Esophagus squamous epithelium (tissue), 4 donors: ENCODE results near the gene RBMX.

ENCODE experiments used
- POLR2A ChIP-seq, 4 donors: fragments of 450-650 bp; IDR thresholded peaks; one replicate each; pipeline ENCODE4 v1.6.1; 2017; ENCODE audit warnings: antibody characterized with exemption in 4 of 4, mild to moderate bottlenecking in 4 of 4, moderate library complexity in 3 of 4
- TF ChIP-seq, protein P1 (sequence below), 6 experiments: fragments of 450-650 bp in 4 of 6; fragments of 200-600 bp in 2 of 6; sonication (generic) in 2 of 6; IDR thresholded peaks; one replicate each; pipeline ENCODE4 v1.5.1; 2016 to 2019; ENCODE audit warnings: antibody characterized with exemption in 6 of 6, mild to moderate bottlenecking in 4 of 6, moderate library complexity in 4 of 6

DNA sequence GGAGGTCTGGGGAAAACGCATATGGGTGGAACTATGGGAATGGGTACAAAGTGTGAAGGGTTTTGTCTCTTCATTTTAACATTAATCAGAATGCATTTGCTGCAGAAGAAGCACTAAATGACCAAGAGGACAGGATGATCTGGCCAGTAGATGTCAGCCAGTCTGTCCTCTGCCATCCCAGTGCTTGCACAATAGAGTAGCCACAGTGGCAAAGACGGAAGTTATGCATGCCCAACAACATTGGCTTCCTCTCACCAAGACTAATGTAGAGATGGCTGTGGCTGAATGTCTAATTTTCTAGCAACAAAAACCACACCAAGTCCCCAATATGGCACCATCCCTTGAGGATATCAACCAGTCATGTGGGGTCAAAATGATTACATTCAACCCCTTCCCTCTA lies 54.8 kb downstream of the RBMX start:
- no peak for TF ChIP-seq POLR2A (IDR thresholded peaks at IDR 0.05)
- TF ChIP-seq, protein P1, sequence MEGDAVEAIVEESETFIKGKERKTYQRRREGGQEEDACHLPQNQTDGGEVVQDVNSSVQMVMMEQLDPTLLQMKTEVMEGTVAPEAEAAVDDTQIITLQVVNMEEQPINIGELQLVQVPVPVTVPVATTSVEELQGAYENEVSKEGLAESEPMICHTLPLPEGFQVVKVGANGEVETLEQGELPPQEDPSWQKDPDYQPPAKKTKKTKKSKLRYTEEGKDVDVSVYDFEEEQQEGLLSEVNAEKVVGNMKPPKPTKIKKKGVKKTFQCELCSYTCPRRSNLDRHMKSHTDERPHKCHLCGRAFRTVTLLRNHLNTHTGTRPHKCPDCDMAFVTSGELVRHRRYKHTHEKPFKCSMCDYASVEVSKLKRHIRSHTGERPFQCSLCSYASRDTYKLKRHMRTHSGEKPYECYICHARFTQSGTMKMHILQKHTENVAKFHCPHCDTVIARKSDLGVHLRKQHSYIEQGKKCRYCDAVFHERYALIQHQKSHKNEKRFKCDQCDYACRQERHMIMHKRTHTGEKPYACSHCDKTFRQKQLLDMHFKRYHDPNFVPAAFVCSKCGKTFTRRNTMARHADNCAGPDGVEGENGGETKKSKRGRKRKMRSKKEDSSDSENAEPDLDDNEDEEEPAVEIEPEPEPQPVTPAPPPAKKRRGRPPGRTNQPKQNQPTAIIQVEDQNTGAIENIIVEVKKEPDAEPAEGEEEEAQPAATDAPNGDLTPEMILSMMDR (IDR thresholded peaks at IDR 0.05) = no peak
